Measurements from ENCODE around the gene CFAP52. TPM values are rescaled to one million over a fixed set of nuclear protein-coding genes. Genes with fewer than 3 reads are reported as not detected.

Gene CFAP52
- total RNA-seq, 1 experiment from 2014 or later, result not detected

DNA sequence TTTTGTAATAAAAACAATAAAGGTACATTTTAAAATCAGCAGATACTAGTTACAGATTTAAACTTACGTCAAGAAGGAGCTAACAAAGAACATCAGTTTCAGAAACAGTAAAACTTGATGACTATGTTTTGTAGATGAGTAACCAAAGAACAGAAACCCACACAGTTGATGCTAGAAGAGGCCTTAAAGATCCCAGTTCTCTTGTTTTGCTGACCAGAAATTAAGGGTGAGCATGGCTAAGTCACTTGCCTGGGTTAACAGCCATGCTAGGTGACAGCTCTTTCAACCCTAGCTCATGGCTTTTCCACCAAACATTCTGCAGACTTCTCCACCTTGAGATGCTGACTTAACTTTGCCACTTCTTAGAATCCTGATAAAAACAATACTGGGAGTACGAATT is 27.2 kb upstream of the CFAP52 start:
- Histone ChIP-seq H3K9me3 (ENCODE audit: control insufficient read depth in 1 of 2, insufficient read depth in 1 of 2, low read depth in 1 of 2, low read length in 2 of 2) (no peaks in the 10 kb centered on the region), H3K4me1 (ENCODE audit: control insufficient read depth in 1 of 2, insufficient read depth in 2 of 2, low read length in 2 of 2) (peaks cover 0 to 4% of the 10 kb centered on the region in 2 experiments; a peak in 1 of 4 replicates), H2AFZ (ENCODE audit: low read depth, low read length, poor library complexity, severe bottlenecking) (no peak overlapping the region), H3K4me3 (replicated peaks in 1 of 2; ENCODE audit: low read depth in 1 of 2, low read length in 2 of 2) (no peak overlapping the region), H3K27ac (ENCODE audit: low read depth, low read length) (no peak overlapping the region), H3K27me3 (ENCODE audit: insufficient read depth, low read length) (no peaks in the 10 kb centered on the region), H4K20me1 (ENCODE audit: insufficient read depth) (no peaks in the 10 kb centered on the region), H3K36me3 (ENCODE audit: control insufficient read depth in 1 of 2, insufficient read depth in 2 of 2, low read length in 2 of 2) (0 out of 4 replicates have a peak, but pooled peaks cover 0 to 3% of the 10 kb centered on the region in 2 experiments), H3K79me2 (ENCODE audit: insufficient read depth, low read length) (no peaks in the 10 kb centered on the region), H3K9ac (ENCODE audit: low read length) (no peak overlapping the region), H3K4me2 (ENCODE audit: low read length) (no peak overlapping the region), H3K9me2 (ENCODE audit: insufficient read depth) (no peaks in the 10 kb centered on the region)
- ChIA-PET RAD21 (ENCODE audit: low non-redundant PET in 1 of 2, low total read pairs in 2 of 2, uncharacterized antibody in 2 of 2, unreplicated experiment in 2 of 2) (no interaction called here), POLR2A (no interaction called here), CTCF (no interaction called here)
- intact Hi-C loops (cut with micrococcal nuclease), result no loop called here
- ATAC-seq, result no peak
- no peak for TF ChIP-seq TCF7L2 (IDR thresholded peaks at IDR 0.05; ENCODE audit: borderline replicate concordance, extremely low read depth, insufficient read depth, insufficient read length)
- TF ChIP-seq RAD21 (IDR thresholded peaks at IDR 0.05; ENCODE audit: low read depth), result no peak
- no peak for TF ChIP-seq REST (IDR thresholded peaks at IDR 0.05; ENCODE audit: low read depth)
- TF ChIP-seq EZH2phosphoT487 (IDR thresholded peaks at IDR 0.05; ENCODE audit: borderline replicate concordance), result no peak
- TF ChIP-seq POLR2A (IDR thresholded peaks at IDR 0.05; ENCODE audit: borderline replicate concordance, extremely low read depth, insufficient read depth, insufficient read length), result no peak
- TF ChIP-seq CTCF (IDR thresholded peaks at IDR 0.05 in 2 of 3, conservative IDR thresholded peaks at IDR 0.05 in 1 of 3; ENCODE audit: borderline replicate concordance in 1 of 3, insufficient read depth in 1 of 3, low read depth in 2 of 3, low read length in 2 of 3), result no peak
- no peak for TF ChIP-seq SRF (IDR thresholded peaks at IDR 0.05; ENCODE audit: low read depth)
- no peak for TF ChIP-seq ZBTB33 (IDR thresholded peaks at IDR 0.05; ENCODE audit: extremely low read depth, insufficient replicate concordance, low read length)
- TF ChIP-seq CBX3 (IDR thresholded peaks at IDR 0.05; ENCODE audit: low read depth), result no peak
- TF ChIP-seq POLR2AphosphoS5 (IDR thresholded peaks at IDR 0.05; ENCODE audit: low read depth, low read length), result no peak
- TF ChIP-seq, protein P1, sequence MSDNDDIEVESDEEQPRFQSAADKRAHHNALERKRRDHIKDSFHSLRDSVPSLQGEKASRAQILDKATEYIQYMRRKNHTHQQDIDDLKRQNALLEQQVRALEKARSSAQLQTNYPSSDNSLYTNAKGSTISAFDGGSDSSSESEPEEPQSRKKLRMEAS (IDR thresholded peaks at IDR 0.05), result no peak
- no peak for TF ChIP-seq YY1 (IDR thresholded peaks at IDR 0.05; ENCODE audit: extremely low read depth, insufficient replicate concordance, low read depth, low read length)
- TF ChIP-seq EGR1 (IDR thresholded peaks at IDR 0.05; ENCODE audit: low read depth), result no peak
- TF ChIP-seq SIN3A (IDR thresholded peaks at IDR 0.05; ENCODE audit: low read depth), result no peak
- no peak for TF ChIP-seq EZH2 (IDR thresholded peaks at IDR 0.05)
- TF ChIP-seq SP1 (IDR thresholded peaks at IDR 0.05; ENCODE audit: low read depth), result no peak
- no peak for TF ChIP-seq ZFX (IDR thresholded peaks at IDR 0.05)
- TF ChIP-seq FOSL1 (IDR thresholded peaks at IDR 0.05; ENCODE audit: low read depth), result no peak
- no peak for DNase-seq (ENCODE audit: low read depth, low spot score)
- BruUV-seq (replicated peaks), result no TSS peak
